Smooth muscle cell (in vitro differentiated cells): Measurements from ENCODE around the gene KCTD11. TPM values are rescaled to one million over a fixed set of nuclear protein-coding genes. Genes with fewer than 3 reads are reported as not detected.
"Not testable (repeated sequence)": the region's sequence is repeated elsewhere in the genome, so short reads cannot be mapped to it uniquely, and the experiment has no call there.

Experiments
- DNase-seq: peaks from one replicate; lab custom pipeline; 2025; ENCODE audit not compliant: unreplicated experiment; lab: John Stamatoyannopoulos, UW
- H2AFZ ChIP-seq: fragments of 200-600 bp; sonication (generic); 2 replicates; pipeline ENCODE4 v1.6.0; 2016; ENCODE audit warnings: antibody characterized with exemption, low read depth, mild to moderate bottlenecking
- H3F3A ChIP-seq: fragments of 200-600 bp; sonication (generic); 2 replicates; pipeline ENCODE4 v1.6.0; 2017; ENCODE audit warnings: antibody characterized with exemption, low read depth
- H3K27ac ChIP-seq: fragments of 200-600 bp; sonication (generic); 2 replicates; pipeline ENCODE4 v1.5.1; 2016; ENCODE audit warnings: low read depth, mild to moderate bottlenecking
- H3K27me3 ChIP-seq: fragments of 200-600 bp; sonication (generic); 2 replicates; pipeline ENCODE4 v1.6.1; 2016; ENCODE audit warnings: low read depth, mild to moderate bottlenecking
- H3K36me3 ChIP-seq: fragments of 200-600 bp; sonication (generic); 2 replicates; pipeline ENCODE4 v1.5.1; 2016; ENCODE audit warnings: low read depth
- H3K4me1 ChIP-seq: fragments of 200-600 bp; sonication (generic); 2 replicates; pipeline ENCODE4 v1.5.1; 2016; ENCODE audit warnings: low read depth
- H3K4me2 ChIP-seq: fragments of 200-600 bp; sonication (generic); 2 replicates; pipeline ENCODE4 v1.6.0; 2016; ENCODE audit warnings: mild to moderate bottlenecking
- H3K4me3 ChIP-seq: fragments of 200-600 bp; sonication (generic); 2 replicates; pipeline ENCODE4 v1.5.1; 2016; ENCODE audit warnings: mild to moderate bottlenecking
- H3K79me2 ChIP-seq: fragments of 200-600 bp; sonication (generic); 2 replicates; pipeline ENCODE4 v1.6.0; 2016; ENCODE audit warnings: low read depth, mild to moderate bottlenecking
- H3K9ac ChIP-seq: fragments of 200-600 bp; sonication (generic); 2 replicates; pipeline ENCODE4 v1.6.0; 2016; ENCODE audit warnings: low read depth
- H3K9me3 ChIP-seq: fragments of 200-600 bp; sonication (generic); replicated peaks from 2 replicates; pipeline ENCODE4 v1.5.1; 2016; ENCODE audit warnings: low read depth
- H4K20me1 ChIP-seq: fragments of 200-600 bp; sonication (generic); 2 replicates; pipeline ENCODE4 v1.6.0; 2016; ENCODE audit warnings: low read depth
- CTCF ChIP-seq: fragments of 200-600 bp; sonication (generic); IDR thresholded peaks from 2 replicates; pipeline ENCODE4 v1.5.1; 2017; ENCODE audit warnings: borderline replicate concordance, mild to moderate bottlenecking, antibody characterized with exemption; ENCODE audit not compliant: insufficient read depth, poor library complexity, severe bottlenecking
- WGBS: methylation state at CpG from one replicate; pipeline ENCODE4 v1.1.7; 2016; ENCODE audit warnings: low lambda C conversion rate; 5-methylcytosine and 5-hydroxymethylcytosine counted together
- polyA plus RNA-seq: library from polyadenylated mRNA; unstranded; fragments of >200 nt; fragmentation: Nextera tagmentation; extraction: Ambion mirVana; gene quantifications from 2 replicates; pipeline ENCODE4 v1.2.1, GENCODE V29; 2016
- total RNA-seq: library from RNA; depleted of rRNA; stranded (reverse); fragments of >200 nt; gene quantifications from 2 replicates; pipeline ENCODE4 v1.2.3, GENCODE V29; 2014

KCTD11 gene
- total and polyA plus RNA-seq, 2 experiments from 2014 or later: 33.8 to 34.7 TPM

DNA sequence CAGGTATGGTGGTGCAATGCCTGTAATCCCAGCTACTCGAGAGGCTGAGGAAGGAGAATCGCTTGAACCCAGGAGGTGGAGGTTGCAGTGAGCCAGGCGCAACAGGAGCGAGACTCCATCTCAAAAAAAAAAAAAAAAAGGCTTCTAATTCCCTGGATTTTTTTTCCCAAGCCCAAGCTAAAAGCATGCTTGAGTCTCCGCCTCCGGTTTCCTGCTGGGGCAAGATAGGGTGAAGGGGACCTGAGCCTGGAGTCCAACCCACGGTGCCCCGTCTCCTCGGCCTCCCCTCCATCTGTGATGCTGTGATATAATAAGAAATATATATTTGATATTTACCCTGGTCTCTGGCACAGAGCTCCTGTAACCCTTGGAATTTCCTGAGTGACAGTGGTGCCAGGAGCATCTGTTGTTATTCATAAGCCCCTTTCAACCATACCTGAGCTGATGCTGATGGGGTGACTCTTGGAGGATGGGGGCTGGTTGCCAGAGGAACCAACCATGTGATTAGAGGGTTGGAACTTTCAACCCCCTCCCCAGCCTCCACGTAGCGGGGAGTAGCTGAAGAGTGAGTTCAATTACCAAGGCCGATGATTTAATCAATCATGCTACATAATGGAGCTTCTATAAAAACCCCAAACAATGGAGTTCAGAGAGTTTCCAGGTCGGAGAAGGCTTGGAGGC is 16.1 kb downstream of the KCTD11 start:
- no peak overlapping the region for H3K4me3 ChIP-seq
- no peak for TF ChIP-seq CTCF
- H3K9me3 ChIP-seq: no peaks in the 10 kb centered on the region
- no peak overlapping the region for H3K27ac ChIP-seq
- no peak overlapping the region for H3K4me2 ChIP-seq
- no peaks in the 10 kb centered on the region for H3K36me3 ChIP-seq
- H3K4me1 ChIP-seq: no peaks in the 10 kb centered on the region
- no peaks in the 10 kb centered on the region for H3F3A ChIP-seq
- WGBS: 74% methylated on average over 13 of the region's 13 CpGs
- no peaks in the 10 kb centered on the region for H3K27me3 ChIP-seq
- H4K20me1 ChIP-seq: no peaks in the 10 kb centered on the region
- H2AFZ ChIP-seq: no peak overlapping the region
- no peak overlapping the region for H3K9ac ChIP-seq
- DNase-seq: no peak
- no peaks in the 10 kb centered on the region for H3K79me2 ChIP-seq

DNA sequence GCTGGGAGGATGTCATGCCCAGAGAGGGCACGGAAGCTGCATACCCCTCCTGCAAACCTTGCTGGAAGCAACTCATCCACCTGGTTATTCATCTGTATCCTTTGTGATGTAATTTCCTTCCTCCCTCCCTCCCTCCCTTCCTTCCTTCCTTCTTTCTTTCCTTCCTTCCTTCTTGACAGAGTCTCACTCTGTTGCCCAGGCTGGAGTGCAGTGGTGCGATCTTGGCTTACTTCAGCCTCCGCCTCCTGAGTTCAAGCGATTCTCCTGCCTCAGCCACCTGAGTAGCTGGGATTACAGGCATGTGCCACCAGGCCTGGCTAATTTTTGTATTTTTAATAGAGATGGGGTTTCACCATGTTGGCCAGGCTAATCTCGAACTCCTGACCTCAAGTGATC is 16.6 kb downstream of the KCTD11 start:
- not testable (repeated sequence) for H3K9me3 ChIP-seq, H3K79me2 ChIP-seq, H2AFZ ChIP-seq, H3K27ac ChIP-seq, H4K20me1 ChIP-seq, H3K4me3 ChIP-seq, H3K9ac ChIP-seq, H3K4me1 ChIP-seq, H3F3A ChIP-seq, H3K36me3 ChIP-seq, H3K27me3 ChIP-seq, DNase-seq, H3K4me2 ChIP-seq
- 90% methylated on average over 5 of the region's 5 CpGs for WGBS

DNA sequence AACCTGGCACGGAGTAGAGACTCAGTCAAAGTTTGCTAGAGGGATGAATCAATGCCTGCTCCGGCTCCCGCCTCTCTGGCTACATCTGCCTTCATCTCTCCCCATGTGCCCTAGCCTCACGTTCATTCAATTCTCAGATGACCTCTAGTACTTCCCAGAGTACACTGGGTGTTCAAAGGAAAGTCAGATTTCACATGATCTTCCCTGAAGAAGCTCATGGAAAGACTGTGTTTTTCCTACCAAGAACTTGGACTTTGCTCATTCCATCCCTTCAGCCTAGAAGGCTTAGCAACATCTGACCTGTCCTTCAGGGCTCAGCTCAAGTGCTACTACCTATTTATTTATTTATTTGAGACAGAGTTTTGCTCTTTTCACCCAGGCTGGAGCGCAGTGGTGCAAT is 17.9 kb downstream of the KCTD11 start:
- Histone ChIP-seq H2AFZ (no peak overlapping the region), H3K27ac (no peak overlapping the region), H3K79me2 (no peaks in the 10 kb centered on the region), H3K4me2 (no peak overlapping the region), H4K20me1 (no peaks in the 10 kb centered on the region), H3F3A (no peaks in the 10 kb centered on the region), H3K4me1 (no peaks in the 10 kb centered on the region), H3K27me3 (no peaks in the 10 kb centered on the region), H3K4me3 (no peak overlapping the region), H3K36me3 (no peaks in the 10 kb centered on the region), H3K9me3 (no peaks in the 10 kb centered on the region), H3K9ac (no peak overlapping the region)
- no peak for TF ChIP-seq CTCF
- no peak for DNase-seq
- 90% methylated on average over 5 of the region's 5 CpGs for WGBS

GRCh38 chr17:7370853-7371252 is 18.9 kb downstream of the KCTD11 start:
- no peak overlapping the region for H3K9ac ChIP-seq
- no peak for TF ChIP-seq CTCF
- no peaks in the 10 kb centered on the region for H3F3A ChIP-seq
- H3K4me2 ChIP-seq: no peak overlapping the region
- H3K27ac ChIP-seq: no peak overlapping the region
- no peaks in the 10 kb centered on the region for H3K9me3 ChIP-seq
- no peak overlapping the region for H3K4me3 ChIP-seq
- H4K20me1 ChIP-seq: no peaks in the 10 kb centered on the region
- no peaks in the 10 kb centered on the region for H3K27me3 ChIP-seq
- no peak for DNase-seq
- H2AFZ ChIP-seq: no peak overlapping the region
- WGBS: 95% methylated on average over 4 of the region's 4 CpGs
- no peaks in the 10 kb centered on the region for H3K4me1 ChIP-seq
- H3K79me2 ChIP-seq: no peaks in the 10 kb centered on the region
- H3K36me3 ChIP-seq: no peaks in the 10 kb centered on the region
